Tibial artery (tissue), 4 donors: ENCODE measurements around the gene RNGTT.

Source experiments
- DNase-seq, 2 donors: peaks; one replicate each; pipeline ENCODE4 v3.0.0-alpha.2; 2019
- H3K27ac ChIP-seq, 2 donors: fragments of 200-600 bp; sonication (generic) in 1 of 2; 1 replicate in 1 of 2; 2 replicates in 1 of 2; pipeline ENCODE4 v1.5.1; 2018 to 2019; ENCODE audit warnings: mild to moderate bottlenecking in 1 of 2
- H3K27me3 ChIP-seq, 2 donors: fragments of 200-600 bp; sonication (generic) in 1 of 2; one replicate each; pipeline versions ENCODE4 v1.5.1 to v1.6.0; 2016 to 2019
- H3K36me3 ChIP-seq, 3 donors: fragments of 200-600 bp; sonication (generic) in 2 of 3; one replicate each; pipeline ENCODE4 v1.5.1; 2016 to 2019; ENCODE audit warnings: mild to moderate bottlenecking in 2 of 3
- H3K4me1 ChIP-seq, 4 donors: fragments of 200-600 bp; sonication (generic) in 2 of 4; 1 replicate in 3 of 4; 2 replicates in 1 of 4; pipeline ENCODE4 v1.5.1; 2016 to 2019
- H3K4me3 ChIP-seq, 2 donors: fragments of 200-600 bp; sonication (generic) in 1 of 2; 1 replicate in 1 of 2; 2 replicates in 1 of 2; pipeline ENCODE4 v1.5.1; 2018 to 2019; ENCODE audit warnings: mild to moderate bottlenecking in 2 of 2
- H3K9me3 ChIP-seq, 3 donors: fragments of 200-600 bp; sonication (generic) in 1 of 3; one replicate each; pipeline ENCODE4 v1.5.1; 2016 to 2019
- intact Hi-C: fragments of 100-400 bp; cut with DNase I; formaldehyde crosslinking; loops from one replicate; pipeline ENCODE4 v1.15.0; 2023; ENCODE audit warnings: low total_unique reads
- TF ChIP-seq, protein P1 (sequence below), 2 experiments: fragments of 200-600 bp in 1 of 2; fragments of 450-650 bp in 1 of 2; IDR thresholded peaks; one replicate each; pipeline ENCODE4 v1.5.1; 2017 to 2019; ENCODE audit warnings: antibody characterized with exemption in 2 of 2, mild to moderate bottlenecking in 1 of 2, moderate library complexity in 1 of 2

The RNGTT gene

GRCh38 chr6:88763160-88763559, 200.3 kb downstream of the RNGTT start:
- no peaks in the 10 kb centered on the region for H3K36me3 ChIP-seq
- intact Hi-C loops = no loop called here

GRCh38 chr6:88761237-88762031, 202.0 kb downstream of the RNGTT start:
- Histone ChIP-seq H3K36me3 (no peaks in the 10 kb centered on the region), H3K4me3 (no peak overlapping the region), H3K27me3 (no peaks in the 10 kb centered on the region), H3K4me1 (no peaks in the 10 kb centered on the region), H3K27ac (no peak overlapping the region), H3K9me3 (no peaks in the 10 kb centered on the region)
- TF ChIP-seq, protein P1, sequence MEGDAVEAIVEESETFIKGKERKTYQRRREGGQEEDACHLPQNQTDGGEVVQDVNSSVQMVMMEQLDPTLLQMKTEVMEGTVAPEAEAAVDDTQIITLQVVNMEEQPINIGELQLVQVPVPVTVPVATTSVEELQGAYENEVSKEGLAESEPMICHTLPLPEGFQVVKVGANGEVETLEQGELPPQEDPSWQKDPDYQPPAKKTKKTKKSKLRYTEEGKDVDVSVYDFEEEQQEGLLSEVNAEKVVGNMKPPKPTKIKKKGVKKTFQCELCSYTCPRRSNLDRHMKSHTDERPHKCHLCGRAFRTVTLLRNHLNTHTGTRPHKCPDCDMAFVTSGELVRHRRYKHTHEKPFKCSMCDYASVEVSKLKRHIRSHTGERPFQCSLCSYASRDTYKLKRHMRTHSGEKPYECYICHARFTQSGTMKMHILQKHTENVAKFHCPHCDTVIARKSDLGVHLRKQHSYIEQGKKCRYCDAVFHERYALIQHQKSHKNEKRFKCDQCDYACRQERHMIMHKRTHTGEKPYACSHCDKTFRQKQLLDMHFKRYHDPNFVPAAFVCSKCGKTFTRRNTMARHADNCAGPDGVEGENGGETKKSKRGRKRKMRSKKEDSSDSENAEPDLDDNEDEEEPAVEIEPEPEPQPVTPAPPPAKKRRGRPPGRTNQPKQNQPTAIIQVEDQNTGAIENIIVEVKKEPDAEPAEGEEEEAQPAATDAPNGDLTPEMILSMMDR (IDR thresholded peaks at IDR 0.05) = no peak
- intact Hi-C loops = no loop called here
- DNase-seq = no peak

More at GRCh38 chr6:88763160-88763559, 200.3 kb downstream of the RNGTT start:
- no peaks in the 10 kb centered on the region for H3K27me3 ChIP-seq
- no peak for DNase-seq
- no peak overlapping the region for H3K27ac ChIP-seq
- H3K9me3 ChIP-seq = no peaks in the 10 kb centered on the region
- H3K4me3 ChIP-seq = no peak overlapping the region
- no peaks in the 10 kb centered on the region for H3K4me1 ChIP-seq
- TF ChIP-seq, protein P1 (IDR thresholded peaks at IDR 0.05) = no peak

DNA sequence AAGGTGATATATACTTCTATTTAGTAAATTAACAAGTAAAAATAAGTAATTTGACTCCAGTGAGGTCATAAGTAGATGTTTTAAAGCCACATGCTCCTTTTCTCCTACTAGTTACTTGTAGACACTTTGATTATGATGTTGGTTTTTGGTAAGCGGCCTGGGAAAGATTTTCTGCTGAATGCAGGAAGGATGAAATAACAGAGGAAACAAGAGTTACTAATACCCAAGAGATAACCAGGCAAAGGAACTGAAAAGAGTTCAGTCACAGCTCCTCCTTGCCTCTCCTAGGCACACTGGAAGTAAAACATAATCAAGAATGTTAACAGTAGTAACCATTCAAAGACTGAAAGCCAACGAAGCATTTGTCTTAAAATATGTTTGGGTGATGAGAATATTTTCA, 203.3 kb downstream of the RNGTT start:
- H3K27me3 ChIP-seq = no peaks in the 10 kb centered on the region
- H3K9me3 ChIP-seq = no peaks in the 10 kb centered on the region
- intact Hi-C loops = no loop called here

GRCh38 chr6:88750936-88751335, 212.5 kb downstream of the RNGTT start:
- TF ChIP-seq, protein P1 (IDR thresholded peaks at IDR 0.05) = no peak
- intact Hi-C loops = no loop called here
- H3K27me3 ChIP-seq = no peaks in the 10 kb centered on the region
- no peak overlapping the region for H3K27ac ChIP-seq
- DNase-seq = no peak
- H3K9me3 ChIP-seq = no peaks in the 10 kb centered on the region
- peaks cover 0 to 7% (median 4%) of the 10 kb centered on the region in 3 donors for H3K36me3 ChIP-seq
- no peaks in the 10 kb centered on the region for H3K4me1 ChIP-seq
- no peak overlapping the region for H3K4me3 ChIP-seq

More for the DNA sequence above, 203.3 kb downstream of the RNGTT start:
- no peaks in the 10 kb centered on the region for H3K4me1 ChIP-seq
- H3K27ac ChIP-seq = no peak overlapping the region
- no peaks in the 10 kb centered on the region for H3K36me3 ChIP-seq
- no peak for DNase-seq
- TF ChIP-seq, protein P1 (IDR thresholded peaks at IDR 0.05) = no peak
- no peak overlapping the region for H3K4me3 ChIP-seq

GRCh38 chr6:88749849-88750248, 213.6 kb downstream of the RNGTT start:
- no peaks in the 10 kb centered on the region for H3K4me1 ChIP-seq
- intact Hi-C loops = no loop called here
- TF ChIP-seq, protein P1 (IDR thresholded peaks at IDR 0.05) = no peak
- H3K27ac ChIP-seq = no peak overlapping the region
- H3K4me3 ChIP-seq = no peak overlapping the region
- DNase-seq = no peak
- no peaks in the 10 kb centered on the region for H3K9me3 ChIP-seq
- no peaks in the 10 kb centered on the region for H3K27me3 ChIP-seq
- H3K36me3 ChIP-seq = peaks cover 0 to 6% (median 4%) of the 10 kb centered on the region in 3 donors
